Measurements from ENCODE around the gene B4GALT6.

- TF ChIP-seq CTCF (IDR thresholded peaks at IDR 0.05; ENCODE audit: poor library complexity) (no peak), EZH2 (IDR thresholded peaks at IDR 0.05; ENCODE audit: borderline replicate concordance) (no peak), EZH2phosphoT487 (IDR thresholded peaks at IDR 0.05; ENCODE audit: low read depth, severe bottlenecking, unreplicated experiment) (no peak)
These were observed 16.6 kb upstream of the B4GALT6 start for GRCh38 chr18:31700990-31701389.

Data from hepatocyte (in vitro differentiated cells).